NOMO-1 treated with dmso at 0.1 percent for 144 hours (cell line): ENCODE measurements around the gene OR2AT4.

Experiments used
- DNase-seq: peaks from one replicate; lab custom pipeline; 2025; ENCODE audit not compliant: unreplicated experiment; lab: John Stamatoyannopoulos, UW

OR2AT4 gene

DNA sequence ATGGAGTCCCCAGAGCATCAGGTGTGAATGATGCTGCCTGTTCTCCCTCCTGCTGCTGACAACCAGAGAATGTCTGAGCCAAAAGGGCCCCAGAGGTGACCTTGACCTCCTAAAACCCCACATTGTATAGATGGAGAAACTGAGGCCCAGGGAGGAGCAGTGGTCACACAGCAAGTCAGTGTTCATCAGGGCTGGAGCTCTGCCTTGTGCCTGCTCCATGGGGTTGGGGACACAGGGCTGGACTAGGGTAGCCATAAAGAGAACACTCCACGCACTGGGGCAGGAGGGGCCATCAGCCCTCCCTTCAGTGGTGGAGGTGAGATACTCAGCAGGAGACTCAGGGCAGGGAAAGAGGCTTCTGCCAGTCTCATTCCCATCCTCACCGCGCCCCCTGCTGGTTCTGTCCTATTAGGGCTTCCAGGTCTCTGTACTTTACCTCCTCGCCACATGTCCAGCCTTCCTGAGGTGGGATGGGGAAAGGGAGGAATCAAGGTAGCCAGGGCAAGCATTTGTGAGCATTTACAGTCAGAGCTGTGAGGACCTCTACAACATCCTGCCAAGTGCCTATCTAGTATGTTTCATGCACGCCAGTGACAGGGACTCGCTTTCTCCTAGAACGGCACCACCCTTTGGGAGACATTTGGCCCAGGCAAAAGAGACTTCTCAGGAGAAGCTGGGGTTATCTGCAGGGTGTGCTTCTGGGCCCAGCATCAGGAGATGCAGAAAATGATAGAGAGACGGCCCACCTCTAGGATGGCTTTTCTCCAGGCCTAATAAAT lies 64.7 kb downstream of the OR2AT4 start:
- DNase-seq: no peak
